ENCODE measurements around the gene IREB2. TPM values are rescaled to one million over a fixed set of nuclear protein-coding genes. Genes with fewer than 3 reads are reported as not detected.
A peak's percentile ranks its signal among the peaks of the same experiment; 100 is the strongest.

The IREB2 gene
- total and polyA plus RNA-seq, 2 of the 13 experiments (the other 11 are each of a cell fraction or from before 2014, with no cell fraction given), result 24.2 to 30.4 TPM

DNA sequence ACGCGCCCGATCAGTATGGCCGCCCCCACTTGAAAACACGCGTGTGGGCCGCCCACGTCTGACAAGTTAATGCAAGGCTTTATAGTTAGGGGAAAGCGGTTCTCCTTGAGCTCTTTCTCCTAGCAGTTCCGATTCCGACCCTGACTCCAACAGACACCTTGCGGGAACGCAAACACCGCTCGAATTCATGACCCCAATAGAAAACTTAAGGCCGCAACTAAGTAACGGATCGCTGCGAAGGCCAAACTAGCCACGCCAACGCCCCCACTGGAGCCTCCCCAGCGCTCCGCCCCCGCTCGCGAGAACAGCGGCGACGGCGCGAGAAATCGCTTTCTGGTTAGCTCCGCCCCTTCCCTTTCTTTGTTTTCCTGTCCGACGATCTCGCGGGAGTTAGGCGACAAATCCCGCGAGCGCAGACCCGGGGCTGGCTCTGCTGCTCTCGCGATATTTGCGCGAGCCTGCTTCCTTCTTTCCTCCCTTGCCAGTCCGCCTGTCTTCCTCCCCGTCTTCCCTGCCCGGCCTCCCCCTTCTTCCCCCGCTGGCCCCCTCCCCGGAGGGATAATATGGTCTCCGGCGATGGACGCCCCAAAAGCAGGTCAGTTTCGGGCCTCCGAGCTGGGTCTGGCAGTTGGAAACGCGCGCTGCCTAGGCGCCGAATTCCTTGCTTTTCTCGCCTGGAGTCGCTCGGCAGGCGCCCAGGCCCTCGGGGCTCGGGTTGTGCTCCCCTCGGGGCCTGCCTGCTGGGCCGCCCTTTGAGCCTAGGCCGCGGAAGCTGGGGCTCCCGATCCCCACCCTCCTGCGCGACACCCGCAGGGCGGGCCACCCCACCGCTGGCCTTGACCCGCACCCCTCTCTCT lies at the start of gene IREB2 (continued):
- TF ChIP-seq ISL2 (CRISPR knock-in tag; IDR thresholded peaks at IDR 0.05) (peak; percentile 60; the same call in 1 of the 2 replicates), SALL1 (CRISPR knock-in tag; IDR thresholded peaks at IDR 0.05) (peak; percentile 45), MAZ (IDR thresholded peaks at IDR 0.05; ENCODE audit: borderline replicate concordance, low read depth, low read length) (0 out of 2 replicates have a peak, but pooled peaks have one; percentile 22), MAZ (CRISPR knock-in tag; IDR thresholded peaks at IDR 0.05; ENCODE audit: low read depth) (no peak), ZFP82 (CRISPR knock-in tag; IDR thresholded peaks at IDR 0.05; ENCODE audit: borderline replicate concordance) (peak; percentile 69), POLR2AphosphoS5 (IDR thresholded peaks at IDR 0.05; ENCODE audit: low read depth, low read length) (peak; percentile 91), PHF5A (CRISPR knock-in tag; IDR thresholded peaks at IDR 0.05; ENCODE audit: low read depth, unreplicated experiment) (no peak), BRCA1 (CRISPR knock-in tag; IDR thresholded peaks at IDR 0.05) (0 out of 2 replicates have a peak, but pooled peaks have one; percentile 75), SAFB2 (CRISPR knock-in tag; IDR thresholded peaks at IDR 0.05; ENCODE audit: borderline replicate concordance, low read depth) (0 out of 2 replicates have a peak, but pooled peaks have one; percentile 11), HOXA3 (CRISPR knock-in tag; IDR thresholded peaks at IDR 0.05) (peak; percentile 78), CBX5 (CRISPR knock-in tag; IDR thresholded peaks at IDR 0.05; ENCODE audit: borderline replicate concordance) (no peak), GTF3A (CRISPR knock-in tag; conservative IDR thresholded peaks at IDR 0.05) (0 out of 2 replicates have a peak, but pooled peaks have one; percentile 42), ZSCAN20 (CRISPR knock-in tag; IDR thresholded peaks at IDR 0.05; ENCODE audit: borderline replicate concordance) (peak; percentile 40; the same call in 1 of the 2 replicates), ZNF547 (CRISPR knock-in tag; IDR thresholded peaks at IDR 0.05) (no peak; the same call in 1 of the 2 replicates), PAX8 (CRISPR knock-in tag; IDR thresholded peaks at IDR 0.05; ENCODE audit: borderline replicate concordance) (peak; percentile 47; the same call in 1 of the 2 replicates)
- TF ChIP-seq, protein P1, sequence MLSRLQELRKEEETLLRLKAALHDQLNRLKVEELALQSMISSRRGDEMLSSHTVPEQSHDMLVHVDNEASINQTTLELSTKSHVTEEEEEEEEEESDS (CRISPR knock-in tag; IDR thresholded peaks at IDR 0.05; ENCODE audit: borderline replicate concordance), result 0 out of 2 replicates have a peak, but pooled peaks have one; percentile 20
- TF ChIP-seq, protein P2, sequence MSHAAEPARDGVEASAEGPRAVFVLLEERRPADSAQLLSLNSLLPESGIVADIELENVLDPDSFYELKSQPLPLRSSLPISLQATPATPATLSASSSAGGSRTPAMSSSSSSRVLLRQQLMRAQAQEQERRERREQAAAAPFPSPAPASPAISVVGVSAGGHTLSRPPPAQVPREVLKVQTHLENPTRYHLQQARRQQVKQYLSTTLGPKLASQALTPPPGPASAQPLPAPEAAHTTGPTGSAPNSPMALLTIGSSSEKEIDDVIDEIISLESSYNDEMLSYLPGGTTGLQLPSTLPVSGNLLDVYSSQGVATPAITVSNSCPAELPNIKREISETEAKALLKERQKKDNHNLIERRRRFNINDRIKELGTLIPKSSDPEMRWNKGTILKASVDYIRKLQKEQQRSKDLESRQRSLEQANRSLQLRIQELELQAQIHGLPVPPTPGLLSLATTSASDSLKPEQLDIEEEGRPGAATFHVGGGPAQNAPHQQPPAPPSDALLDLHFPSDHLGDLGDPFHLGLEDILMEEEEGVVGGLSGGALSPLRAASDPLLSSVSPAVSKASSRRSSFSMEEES (CRISPR knock-in tag; IDR thresholded peaks at IDR 0.05), result 0 out of 2 replicates have a peak, but pooled peaks have one; percentile 21
- TF ChIP-seq, protein P3, sequence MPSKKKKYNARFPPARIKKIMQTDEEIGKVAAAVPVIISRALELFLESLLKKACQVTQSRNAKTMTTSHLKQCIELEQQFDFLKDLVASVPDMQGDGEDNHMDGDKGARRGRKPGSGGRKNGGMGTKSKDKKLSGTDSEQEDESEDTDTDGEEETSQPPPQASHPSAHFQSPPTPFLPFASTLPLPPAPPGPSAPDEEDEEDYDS (CRISPR knock-in tag; IDR thresholded peaks at IDR 0.05), result peak; percentile 53; the same call in 1 of the 2 replicates
- TF ChIP-seq, protein P4, sequence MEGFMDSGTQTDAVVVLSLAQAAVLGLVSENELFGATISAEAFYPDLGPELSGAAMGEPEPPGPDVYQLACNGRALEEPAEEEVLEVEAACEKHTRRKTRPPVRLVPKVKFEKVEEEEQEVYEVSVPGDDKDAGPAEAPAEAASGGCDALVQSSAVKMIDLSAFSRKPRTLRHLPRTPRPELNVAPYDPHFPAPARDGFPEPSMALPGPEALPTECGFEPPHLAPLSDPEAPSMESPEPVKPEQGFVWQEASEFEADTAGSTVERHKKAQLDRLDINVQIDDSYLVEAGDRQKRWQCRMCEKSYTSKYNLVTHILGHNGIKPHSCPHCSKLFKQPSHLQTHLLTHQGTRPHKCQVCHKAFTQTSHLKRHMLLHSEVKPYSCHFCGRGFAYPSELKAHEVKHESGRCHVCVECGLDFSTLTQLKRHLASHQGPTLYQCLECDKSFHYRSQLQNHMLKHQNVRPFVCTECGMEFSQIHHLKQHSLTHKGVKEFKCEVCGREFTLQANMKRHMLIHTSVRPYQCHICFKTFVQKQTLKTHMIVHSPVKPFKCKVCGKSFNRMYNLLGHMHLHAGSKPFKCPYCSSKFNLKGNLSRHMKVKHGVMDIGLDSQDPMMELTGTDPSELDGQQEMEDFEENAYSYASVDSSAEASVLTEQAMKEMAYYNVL (CRISPR knock-in tag; IDR thresholded peaks at IDR 0.05; ENCODE audit: borderline replicate concordance), result peak; percentile 70; the same call in 1 of the 2 replicates
- TF ChIP-seq, protein P5, sequence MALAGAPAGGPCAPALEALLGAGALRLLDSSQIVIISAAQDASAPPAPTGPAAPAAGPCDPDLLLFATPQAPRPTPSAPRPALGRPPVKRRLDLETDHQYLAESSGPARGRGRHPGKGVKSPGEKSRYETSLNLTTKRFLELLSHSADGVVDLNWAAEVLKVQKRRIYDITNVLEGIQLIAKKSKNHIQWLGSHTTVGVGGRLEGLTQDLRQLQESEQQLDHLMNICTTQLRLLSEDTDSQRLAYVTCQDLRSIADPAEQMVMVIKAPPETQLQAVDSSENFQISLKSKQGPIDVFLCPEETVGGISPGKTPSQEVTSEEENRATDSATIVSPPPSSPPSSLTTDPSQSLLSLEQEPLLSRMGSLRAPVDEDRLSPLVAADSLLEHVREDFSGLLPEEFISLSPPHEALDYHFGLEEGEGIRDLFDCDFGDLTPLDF (CRISPR knock-in tag; IDR thresholded peaks at IDR 0.05), result no peak; the same call in 1 of the 2 replicates
- TF ChIP-seq, protein P6, sequence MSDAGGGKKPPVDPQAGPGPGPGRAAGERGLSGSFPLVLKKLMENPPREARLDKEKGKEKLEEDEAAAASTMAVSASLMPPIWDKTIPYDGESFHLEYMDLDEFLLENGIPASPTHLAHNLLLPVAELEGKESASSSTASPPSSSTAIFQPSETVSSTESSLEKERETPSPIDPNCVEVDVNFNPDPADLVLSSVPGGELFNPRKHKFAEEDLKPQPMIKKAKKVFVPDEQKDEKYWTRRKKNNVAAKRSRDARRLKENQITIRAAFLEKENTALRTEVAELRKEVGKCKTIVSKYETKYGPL (CRISPR knock-in tag; IDR thresholded peaks at IDR 0.05), result no peak

Data from HepG2 (cell line).